Measurements from ENCODE around the gene KPTN. TPM values are rescaled to one million over a fixed set of nuclear protein-coding genes. Genes with fewer than 3 reads are reported as not detected.

KPTN gene
- total and polyA plus RNA-seq, 2 of the 8 experiments (the other 6 are each of a cell fraction or from before 2014, with no cell fraction given) = 23.6 to 31.3 TPM

- Histone ChIP-seq H3K79me1 (ENCODE audit: low read depth, low read length) (no peaks in the 10 kb centered on the region), H4K91ac (replicated peaks; ENCODE audit: insufficient read length, low read length) (no peak overlapping the region), H4K8ac (ENCODE audit: extremely low read depth, insufficient read depth, low read length) (peak overlapping the region; percentile 45; the same call in 1 of the 2 replicates), H3K23me2 (ENCODE audit: low read depth, low read length) (peaks cover 12% of the 10 kb centered on the region; the same call in 1 of the 2 replicates), H2AK5ac (ENCODE audit: low read depth, low read length) (no peak overlapping the region), H3K9me3 (ENCODE audit: insufficient read depth in 2 of 2, low read depth in 1 of 2, low read length in 1 of 2) (no peaks in the 10 kb centered on the region), H3K27ac (ENCODE audit: low read depth, low read length) (no peak overlapping the region), H2BK20ac (ENCODE audit: low read length) (no peak overlapping the region), H3K4me1 (replicated peaks in 1 of 4; ENCODE audit: control insufficient read depth in 3 of 4, insufficient read depth in 4 of 4, low read length in 3 of 4) (peaks cover 0 to 4% (median 1%) of the 10 kb centered on the region in 4 experiments; a peak in 3 of 7 replicates), H3K27me3 (replicated peaks in 1 of 4; ENCODE audit: control insufficient read depth in 3 of 4, extremely low read depth in 1 of 4, insufficient read depth in 3 of 4, low read length in 3 of 4) (no peaks in the 10 kb centered on the region), H3K4me3 (ENCODE audit: extremely low read depth in 1 of 4, insufficient read depth in 2 of 4, low read depth in 3 of 4, low read length in 4 of 4) (no peak overlapping the region), H3K56ac (replicated peaks; ENCODE audit: insufficient read length, low read depth, low read length) (no peak overlapping the region), H4K5ac (ENCODE audit: insufficient read length, low read depth, low read length) (no peak overlapping the region), H3K23ac (ENCODE audit: insufficient read length) (no peak overlapping the region), H2BK120ac (replicated peaks; ENCODE audit: low read depth, low read length) (no peak overlapping the region), H3K14ac (ENCODE audit: insufficient read length) (no peak overlapping the region), H3K9ac (replicated peaks in 1 of 4; ENCODE audit: extremely low read depth in 1 of 4, low read depth in 3 of 4, low read length in 3 of 4) (no peak overlapping the region), H2AFZ (ENCODE audit: low read length) (no peak overlapping the region), H3K4me2 (ENCODE audit: insufficient read depth in 1 of 2, low read depth in 2 of 2, low read length in 2 of 2) (no peak overlapping the region), H3K36me3 (ENCODE audit: control insufficient read depth in 2 of 4, insufficient read depth in 4 of 4, low read length in 3 of 4) (peaks cover 3 to 10% (median 5%) of the 10 kb centered on the region in 4 experiments; a peak in 4 of 8 replicates), H3K79me2 (ENCODE audit: control insufficient read depth in 1 of 2, insufficient read depth in 2 of 2, low read length in 2 of 2) (no peaks in the 10 kb centered on the region), H2BK12ac (ENCODE audit: low read depth, low read length) (no peak overlapping the region), H3K4ac (replicated peaks; ENCODE audit: insufficient read length, low read depth, low read length) (no peak overlapping the region), H4K20me1 (replicated peaks in 1 of 2; ENCODE audit: control insufficient read depth in 1 of 2, insufficient read depth in 2 of 2, low read length in 2 of 2) (peaks cover 0 to 9% of the 10 kb centered on the region in 2 experiments), H2BK5ac (ENCODE audit: low read depth, low read length) (no peak overlapping the region), H3K18ac (ENCODE audit: extremely low read depth, low read length) (no peak overlapping the region), H2BK15ac (ENCODE audit: low read length) (no peak overlapping the region)
- ChIA-PET POLR2A (ENCODE audit: partially characterized antibody) (interaction anchor here (0.6 to 5.0 kb wide), 6 partner anchors 9 to 67 kb away, joined by 3 to 55 read pairs (median 3); no protein-coding TSS in a partner anchor), CTCF (ENCODE audit: partially characterized antibody) (interaction anchor here (0.9 to 6.3 kb wide), 12 partner anchors 8 to 225 kb away, joined by 3 to 32 read pairs (median 5); partner anchors contain the start of gene EHD2)
- TF ChIP-seq RXRA (IDR thresholded peaks at IDR 0.05; ENCODE audit: insufficient read depth, low read depth, low read length) (no peak), JUN (IDR thresholded peaks at IDR 0.05; ENCODE audit: low read depth, low read length) (no peak)
- FAIRE-seq (no peak), DNase-seq (ENCODE audit: low read depth in 1 of 2, low spot score in 2 of 2) (no peak)
- 91% methylated on average over 11 of the region's 19 CpGs; no CpG with 5 or more reads in 1 of the 2 experiments for WGBS, 2 experiments (ENCODE audit: extremely low coverage in 1 of 2, insufficient coverage in 1 of 2, insufficient read length in 1 of 2, insufficient replicate concordance in 2 of 2, low coverage in 1 of 2, low lambda C conversion rate in 2 of 2, missing lambda C conversion rate in 1 of 2)
Observed at GRCh38 chr19:47487551-47488515, 3.8 kb upstream of the KPTN start.

Data from H1 (cell line).